OCI-LY7 (cell line): ENCODE data around the gene ATL2. TPM values are rescaled to one million over a fixed set of nuclear protein-coding genes. Genes with fewer than 3 reads are reported as not detected.

ENCODE experiments used
- BruUV-seq: library from RNA; stranded (reverse); fragments of 400-500 nt; replicated peaks from 2 replicates; lab custom pipeline; 2021; lab: Mats Ljungman, UMichigan
- CTCF ChIA-PET: fragments of 300-600 bp; sonication (Branson Sonifier 250); formaldehyde crosslinking; loops from one replicate; lab custom pipeline; 2022; ENCODE audit warnings: antibody characterized with exemption; ENCODE audit not compliant: unreplicated experiment; lab: Charles Lee
- POLR2A ChIA-PET: fragments of 300-600 bp; sonication (Branson Sonifier 250); formaldehyde crosslinking; loops from one replicate; lab custom pipeline; 2022; ENCODE audit warnings: antibody characterized with exemption; lab: Charles Lee
- DNase-seq: peaks from one replicate; pipeline ENCODE4 v3.0.0-alpha.2; 2015; ENCODE audit warnings: low spot score
- H2AFZ ChIP-seq: fragments of 200-600 bp; sonication (generic), shearing (Covaris generic); 2 replicates; pipeline ENCODE4 v1.6.1; 2014; ENCODE audit warnings: mild to moderate bottlenecking, antibody characterized with exemption, low read length, moderate library complexity
- H3K27ac ChIP-seq: fragments of 200-600 bp; sonication (generic); 2 replicates; pipeline ENCODE4 v1.5.1; 2014; ENCODE audit warnings: mixed run types, low read depth, mild to moderate bottlenecking, moderate library complexity, low read length, inconsistent platforms; ENCODE audit not compliant: poor library complexity, severe bottlenecking
- H3K36me3 ChIP-seq: fragments of 200-600 bp; sonication (generic); 2 replicates; pipeline ENCODE4 v1.6.1; 2014; ENCODE audit warnings: mild to moderate bottlenecking, antibody characterized with exemption, low read length, moderate library complexity, mixed read lengths; ENCODE audit not compliant: insufficient read depth
- H3K4me1 ChIP-seq: fragments of 200-600 bp; sonication (generic); 2 replicates; pipeline ENCODE4 v1.5.1; 2014; ENCODE audit warnings: mild to moderate bottlenecking, low read length; ENCODE audit not compliant: insufficient read depth, poor library complexity, severe bottlenecking
- H3K4me2 ChIP-seq: fragments of 200-600 bp; sonication (generic); 2 replicates; pipeline ENCODE4 v1.6.1; 2014; ENCODE audit warnings: mild to moderate bottlenecking, low read length
- H3K4me3 ChIP-seq: fragments of 200-600 bp; sonication (generic); 2 replicates; pipeline ENCODE4 v1.5.1; 2014; ENCODE audit warnings: mild to moderate bottlenecking, low read depth, low read length; ENCODE audit not compliant: poor library complexity, severe bottlenecking
- H3K79me2 ChIP-seq: fragments of 200-600 bp; sonication (generic); 2 replicates; pipeline ENCODE4 v1.6.1; 2016; ENCODE audit warnings: low read depth, mild to moderate bottlenecking, low read length, moderate library complexity, mixed read lengths; ENCODE audit not compliant: insufficient read depth
- H3K9me2 ChIP-seq: fragments of 200-600 bp; sonication (generic); 2 replicates; pipeline ENCODE4 v1.6.1; 2016; ENCODE audit warnings: mild to moderate bottlenecking, low read length, mixed read lengths; ENCODE audit not compliant: insufficient read depth
- H3K9me3 ChIP-seq: fragments of 200-600 bp; sonication (generic); 2 replicates; pipeline ENCODE4 v1.6.1; 2014; ENCODE audit warnings: mild to moderate bottlenecking, mixed run types, low read length, mixed read lengths
- H4K20me1 ChIP-seq: fragments of 200-600 bp; sonication (generic); 2 replicates; pipeline ENCODE4 v1.6.1; 2014; ENCODE audit warnings: mild to moderate bottlenecking, antibody characterized with exemption, low read length, moderate library complexity, mixed read lengths; ENCODE audit not compliant: insufficient read depth
- EZH2phosphoT487 ChIP-seq: fragments of 200-600 bp; sonication (generic); IDR thresholded peaks from 2 replicates; pipeline ENCODE4 v1.6.1; 2018; ENCODE audit warnings: low read depth, borderline replicate concordance, mild to moderate bottlenecking, mixed run types, antibody characterized with exemption, low read length, moderate library complexity, mixed read lengths
- intact Hi-C: fragments of 100-400 bp; cut with micrococcal nuclease; formaldehyde crosslinking; loops from one replicate; pipeline ENCODE4 v1.10.0; 2022; ENCODE audit not compliant: unreplicated experiment
- total RNA-seq, 2 experiments: library from RNA; depleted of rRNA in 1 of 2; stranded (reverse); fragments of >200 nt in 1 of 2; shearing (Covaris generic) in 1 of 2; gene quantifications; 2 replicates each; pipeline ENCODE4 v1.2.3, GENCODE V29; 2014 to 2022
- TF ChIP-seq, protein P1 (sequence below): fragments of 200-600 bp; sonication (generic); conservative IDR thresholded peaks from 2 replicates; pipeline ENCODE4 v1.5.1; 2014; ENCODE audit warnings: mild to moderate bottlenecking, antibody characterized with exemption, low read length, moderate library complexity, mixed read lengths

ATL2 gene
- total RNA-seq, 2 experiments from 2014 or later: 135 to 142 TPM

DNA sequence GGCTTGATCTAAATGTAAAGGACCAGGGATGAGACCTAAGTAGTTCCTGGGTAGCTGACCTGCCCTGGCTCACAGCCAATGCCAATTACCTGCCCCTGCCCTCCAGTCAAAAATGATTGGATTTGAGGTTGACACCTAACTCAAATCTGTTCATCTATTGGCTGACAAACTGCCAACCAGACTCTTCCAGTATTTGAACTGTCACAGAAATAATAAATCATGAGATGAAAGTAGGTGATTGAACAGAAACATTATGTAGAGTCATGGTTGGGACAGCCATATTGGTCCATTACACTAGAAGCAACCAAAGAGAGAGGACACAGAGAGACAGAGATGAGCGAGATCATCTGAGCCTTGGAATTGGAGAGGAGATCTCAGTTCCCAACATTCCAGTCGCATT lies 109.1 kb downstream of the ATL2 start:
- no peaks in the 10 kb centered on the region for H3K4me1 ChIP-seq
- no peak for DNase-seq
- H3K9me2 ChIP-seq: no peaks in the 10 kb centered on the region
- no peaks in the 10 kb centered on the region for H3K79me2 ChIP-seq
- H3K4me2 ChIP-seq: no peak overlapping the region
- BruUV-seq: no TSS peak
- H3K4me3 ChIP-seq: no peak overlapping the region
- intact Hi-C loops: no loop called here
- H3K36me3 ChIP-seq: no peaks in the 10 kb centered on the region
- no peak for TF ChIP-seq EZH2phosphoT487
- TF ChIP-seq, protein P1, sequence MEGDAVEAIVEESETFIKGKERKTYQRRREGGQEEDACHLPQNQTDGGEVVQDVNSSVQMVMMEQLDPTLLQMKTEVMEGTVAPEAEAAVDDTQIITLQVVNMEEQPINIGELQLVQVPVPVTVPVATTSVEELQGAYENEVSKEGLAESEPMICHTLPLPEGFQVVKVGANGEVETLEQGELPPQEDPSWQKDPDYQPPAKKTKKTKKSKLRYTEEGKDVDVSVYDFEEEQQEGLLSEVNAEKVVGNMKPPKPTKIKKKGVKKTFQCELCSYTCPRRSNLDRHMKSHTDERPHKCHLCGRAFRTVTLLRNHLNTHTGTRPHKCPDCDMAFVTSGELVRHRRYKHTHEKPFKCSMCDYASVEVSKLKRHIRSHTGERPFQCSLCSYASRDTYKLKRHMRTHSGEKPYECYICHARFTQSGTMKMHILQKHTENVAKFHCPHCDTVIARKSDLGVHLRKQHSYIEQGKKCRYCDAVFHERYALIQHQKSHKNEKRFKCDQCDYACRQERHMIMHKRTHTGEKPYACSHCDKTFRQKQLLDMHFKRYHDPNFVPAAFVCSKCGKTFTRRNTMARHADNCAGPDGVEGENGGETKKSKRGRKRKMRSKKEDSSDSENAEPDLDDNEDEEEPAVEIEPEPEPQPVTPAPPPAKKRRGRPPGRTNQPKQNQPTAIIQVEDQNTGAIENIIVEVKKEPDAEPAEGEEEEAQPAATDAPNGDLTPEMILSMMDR: no peak
- no peaks in the 10 kb centered on the region for H4K20me1 ChIP-seq
- ChIA-PET POLR2A (no interaction called here), CTCF (no interaction called here)
- H3K9me3 ChIP-seq: no peaks in the 10 kb centered on the region
- no peak overlapping the region for H2AFZ ChIP-seq
- no peak overlapping the region for H3K27ac ChIP-seq

DNA sequence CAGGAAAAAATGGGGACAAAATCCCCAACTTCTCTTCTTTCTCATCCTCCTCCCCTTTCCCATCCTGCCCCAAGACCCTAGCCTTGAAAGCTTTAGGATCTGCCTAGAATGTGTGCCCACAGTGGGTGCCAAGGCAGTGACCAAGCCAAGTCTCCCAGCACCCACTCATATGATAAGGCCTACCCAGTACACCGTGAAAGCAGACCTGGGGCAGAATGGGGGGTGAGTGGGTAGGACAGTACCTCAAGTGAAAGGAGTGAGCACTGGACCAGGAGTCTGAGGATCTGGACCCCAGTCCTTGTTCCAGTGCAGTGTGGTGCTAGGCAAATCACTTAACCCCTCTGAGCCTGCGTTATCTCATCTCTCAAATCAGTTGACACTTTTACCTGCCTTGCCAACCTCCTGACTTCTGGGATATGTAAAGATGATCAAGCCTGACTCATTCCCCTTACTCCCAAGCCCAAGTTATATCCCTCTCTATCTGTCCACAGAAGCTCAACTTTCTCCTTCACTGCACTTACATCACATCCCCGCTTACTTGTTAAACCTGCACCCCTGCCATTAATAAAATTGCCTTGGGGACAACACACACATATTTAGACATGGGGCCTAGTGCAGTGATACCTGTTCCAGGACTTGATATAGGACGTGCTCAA lies 109.7 kb downstream of the ATL2 start:
- H3K4me2 ChIP-seq: no peak overlapping the region
- H3K9me2 ChIP-seq: no peaks in the 10 kb centered on the region
- CTCF ChIA-PET: interaction anchor here (0.5 kb wide), 1 partner anchor 13 kb away, joined by 3 read pairs; no protein-coding TSS in a partner anchor
- no peak for DNase-seq
- BruUV-seq: no TSS peak
- H3K27ac ChIP-seq: no peak overlapping the region
- H3K79me2 ChIP-seq: no peaks in the 10 kb centered on the region
- intact Hi-C loops: no loop called here
- POLR2A ChIA-PET: no interaction called here
- TF ChIP-seq, protein P1: no peak
- TF ChIP-seq EZH2phosphoT487: no peak
- no peaks in the 10 kb centered on the region for H4K20me1 ChIP-seq
- no peak overlapping the region for H3K4me3 ChIP-seq
- no peaks in the 10 kb centered on the region for H3K9me3 ChIP-seq
- H3K36me3 ChIP-seq: no peaks in the 10 kb centered on the region
- H3K4me1 ChIP-seq: no peaks in the 10 kb centered on the region
- no peak overlapping the region for H2AFZ ChIP-seq

DNA sequence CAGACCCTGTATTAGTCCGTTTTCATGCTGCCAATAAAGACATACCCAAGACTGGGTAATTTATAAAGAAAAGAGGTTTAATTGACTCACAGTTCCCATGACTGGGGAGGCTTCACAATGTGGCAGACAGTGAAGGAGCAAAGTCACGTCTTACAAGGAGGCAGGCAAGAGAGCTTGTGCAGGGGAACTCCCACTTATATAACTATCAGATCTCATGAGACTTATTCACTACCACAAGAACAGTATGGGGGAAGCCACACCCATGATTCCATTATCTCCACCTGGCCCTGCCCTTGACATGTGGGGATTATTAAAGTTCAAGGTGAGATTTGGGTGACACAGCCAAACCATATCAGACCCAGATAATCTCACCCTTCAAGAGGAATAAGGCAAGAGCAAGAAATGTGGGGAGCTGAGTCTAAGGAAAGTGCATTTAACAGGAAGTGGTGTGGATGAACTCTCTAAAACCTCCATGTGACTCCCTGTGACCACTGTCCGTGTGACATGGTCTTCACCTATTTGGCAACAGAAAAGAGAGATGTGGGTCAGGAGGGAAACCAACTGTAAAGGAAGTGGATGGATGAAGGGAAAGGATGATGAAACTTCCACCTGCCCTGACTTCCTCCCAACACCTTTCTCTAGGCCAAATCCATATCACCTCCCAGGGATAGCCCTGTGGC lies 110.6 kb downstream of the ATL2 start:
- CTCF ChIA-PET: no interaction called here
- no peak overlapping the region for H2AFZ ChIP-seq
- H3K27ac ChIP-seq: no peak overlapping the region
- no peak overlapping the region for H3K4me2 ChIP-seq
- POLR2A ChIA-PET: no interaction called here
- no peaks in the 10 kb centered on the region for H4K20me1 ChIP-seq
- no peaks in the 10 kb centered on the region for H3K36me3 ChIP-seq
- TF ChIP-seq EZH2phosphoT487: no peak
- TF ChIP-seq, protein P1: no peak
- no peaks in the 10 kb centered on the region for H3K9me3 ChIP-seq
- H3K4me3 ChIP-seq: no peak overlapping the region
- no peaks in the 10 kb centered on the region for H3K79me2 ChIP-seq
- BruUV-seq: no TSS peak
- no peaks in the 10 kb centered on the region for H3K9me2 ChIP-seq
- H3K4me1 ChIP-seq: no peaks in the 10 kb centered on the region
- intact Hi-C loops: no loop called here
- DNase-seq: no peak
